Measurements from ENCODE around the gene KIAA0586. TPM values are rescaled to one million over a fixed set of nuclear protein-coding genes. Genes with fewer than 3 reads are reported as not detected.

Gene KIAA0586
- total and polyA plus RNA-seq, 10 of the 15 experiments (the other 5 are each of a cell fraction or from before 2014, with no cell fraction given): 7.1 to 27.6 (median 19.1) TPM

DNA sequence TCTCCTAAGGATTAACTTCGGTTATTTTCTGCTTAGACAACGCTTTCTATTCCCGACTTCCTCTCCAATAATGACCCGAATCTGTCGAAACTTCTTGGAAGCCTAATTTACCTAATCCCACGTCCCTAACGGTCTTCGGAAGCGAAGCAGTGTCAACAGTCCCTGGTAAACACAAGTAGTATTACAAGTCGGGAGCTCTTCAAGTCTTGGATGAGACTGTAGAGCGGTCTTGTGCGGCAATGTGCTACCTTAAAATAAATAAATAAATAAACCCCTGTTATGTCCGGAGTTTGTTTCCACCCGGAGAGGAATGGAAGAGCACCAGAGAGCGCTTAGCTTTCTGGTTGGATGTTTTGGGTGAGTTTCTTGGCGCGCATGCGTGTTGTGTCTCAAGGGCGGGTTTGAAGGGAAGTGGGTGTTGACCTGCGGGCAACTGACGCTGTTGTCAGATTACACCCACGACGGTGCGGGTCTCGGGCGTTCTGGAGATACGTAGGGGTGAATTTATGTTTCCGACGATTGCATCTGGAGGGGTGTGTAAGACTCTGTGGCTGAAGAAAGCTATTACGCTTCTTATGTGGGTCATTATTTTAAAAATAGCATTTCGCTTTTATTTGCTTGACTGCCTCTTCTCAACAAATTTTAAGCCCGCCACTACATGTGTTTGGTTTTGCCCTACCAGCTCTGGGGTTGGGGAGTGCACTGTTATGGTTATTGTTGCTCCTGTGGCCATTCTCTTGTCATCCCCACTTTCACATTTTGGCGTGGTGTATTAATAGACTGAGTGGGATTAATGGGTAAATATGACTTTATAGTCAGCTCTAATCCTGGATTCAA, at the start of gene KIAA0586, which contains the start of gene TIMM9 (continued):
- TF ChIP-seq, protein P1, sequence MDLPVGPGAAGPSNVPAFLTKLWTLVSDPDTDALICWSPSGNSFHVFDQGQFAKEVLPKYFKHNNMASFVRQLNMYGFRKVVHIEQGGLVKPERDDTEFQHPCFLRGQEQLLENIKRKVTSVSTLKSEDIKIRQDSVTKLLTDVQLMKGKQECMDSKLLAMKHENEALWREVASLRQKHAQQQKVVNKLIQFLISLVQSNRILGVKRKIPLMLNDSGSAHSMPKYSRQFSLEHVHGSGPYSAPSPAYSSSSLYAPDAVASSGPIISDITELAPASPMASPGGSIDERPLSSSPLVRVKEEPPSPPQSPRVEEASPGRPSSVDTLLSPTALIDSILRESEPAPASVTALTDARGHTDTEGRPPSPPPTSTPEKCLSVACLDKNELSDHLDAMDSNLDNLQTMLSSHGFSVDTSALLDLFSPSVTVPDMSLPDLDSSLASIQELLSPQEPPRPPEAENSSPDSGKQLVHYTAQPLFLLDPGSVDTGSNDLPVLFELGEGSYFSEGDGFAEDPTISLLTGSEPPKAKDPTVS (IDR thresholded peaks at IDR 0.05; ENCODE audit: low read depth, low read length): no peak
- TF ChIP-seq ZSCAN29 (IDR thresholded peaks at IDR 0.05) (no peak), SUZ12 (IDR thresholded peaks at IDR 0.05; ENCODE audit: unreplicated experiment) (no peak), TCF3 (IDR thresholded peaks at IDR 0.05; ENCODE audit: borderline replicate concordance, insufficient read depth, low read depth, low read length) (0 out of 2 replicates have a peak, but pooled peaks have one; percentile 11), PBX3 (IDR thresholded peaks at IDR 0.05; ENCODE audit: insufficient replicate concordance, low read depth, low read length) (no peak), SIN3A (IDR thresholded peaks at IDR 0.05; ENCODE audit: low read depth, low read length) (no peak; the same call in 1 of the 2 replicates), ELK1 (IDR thresholded peaks at IDR 0.05; ENCODE audit: low read depth, low read length) (no peak; the same call in 1 of the 2 replicates), MTA3 (IDR thresholded peaks at IDR 0.05; ENCODE audit: borderline replicate concordance, low read length) (no peak; the same call in 1 of the 2 replicates), CBX3 (IDR thresholded peaks at IDR 0.05; ENCODE audit: borderline replicate concordance, low read depth) (no peak), RELA (IDR thresholded peaks at IDR 0.05; ENCODE audit: borderline replicate concordance, partially characterized antibody) (peak; percentile 41)

All from GM12878 (cell line).